K562 (cell line): ENCODE data around the gene PDE11A. TPM values are rescaled to one million over a fixed set of nuclear protein-coding genes. Genes with fewer than 3 reads are reported as not detected.

ENCODE experiments used
- ATF6 ChIP-seq: sonication (generic); formaldehyde crosslinking; IDR thresholded peaks from 2 replicates; pipeline ENCODE4 v1.4.0; 2020; ENCODE audit warnings: mild to moderate bottlenecking, missing genetic modification reagents
- ETS2 ChIP-seq: IDR thresholded peaks from 2 replicates; pipeline ENCODE4 v1.6.1; 2016; ENCODE audit warnings: borderline replicate concordance, missing genetic modification characterization, mild to moderate bottlenecking, moderate library complexity, missing compliant biosample characterization; ENCODE audit not compliant: poor library complexity, severe bottlenecking
- ETV6 ChIP-seq, 3 experiments: fragments of 150-350 bp in 1 of 3; sonication (generic) in 1 of 3; formaldehyde crosslinking in 1 of 3; IDR thresholded peaks; 2 replicates each; pipeline versions ENCODE4 v1.6.1 to v1.8.0; 2014 to 2022; ENCODE audit warnings: borderline replicate concordance in 2 of 3, low read depth in 2 of 3, antibody characterized with exemption in 1 of 3, low read length in 1 of 3, mild to moderate bottlenecking in 1 of 3, missing genetic modification reagents in 1 of 3
- EZH2 ChIP-seq: IDR thresholded peaks from 2 replicates; pipeline ENCODE4 v1.6.1; 2012; ENCODE audit warnings: low read depth, mild to moderate bottlenecking, inconsistent platforms, low read length, borderline replicate concordance
- FOXA3 ChIP-seq, 2 experiments: fragments of 450-650 bp in 1 of 2; sonication (generic) in 1 of 2; formaldehyde crosslinking; IDR thresholded peaks in 1 of 2; conservative IDR thresholded peaks in 1 of 2; 2 replicates each; pipeline versions ENCODE4 v1.4.0 to v1.8.0; 2020 to 2022; ENCODE audit warnings: mild to moderate bottlenecking in 2 of 2, missing genetic modification reagents in 1 of 2
- FOXP4 ChIP-seq: sonication (generic); formaldehyde crosslinking; IDR thresholded peaks from 2 replicates; pipeline ENCODE4 v1.8.0; 2022; ENCODE audit warnings: mild to moderate bottlenecking, missing genetic modification reagents, borderline replicate concordance
- HDAC3 ChIP-seq: fragments of 450-650 bp; IDR thresholded peaks from 2 replicates; pipeline ENCODE4 v1.6.1; 2018; ENCODE audit warnings: borderline replicate concordance, mild to moderate bottlenecking, moderate library complexity; ENCODE audit not compliant: partially characterized antibody
- HSF4 ChIP-seq: fragments of 250-450 bp; sonication (Bioruptor Pico); IDR thresholded peaks from 2 replicates; pipeline ENCODE4 v2.1.2; 2022; ENCODE audit warnings: mild to moderate bottlenecking, moderate library complexity, borderline replicate concordance
- NONO ChIP-seq, 2 experiments: fragments of 200-400 bp in 1 of 2; fragments of 450-650 bp in 1 of 2; formaldehyde crosslinking in 1 of 2; IDR thresholded peaks; 2 replicates each; pipeline ENCODE4 v1.6.1; 2017; ENCODE audit warnings: low read depth in 2 of 2, mild to moderate bottlenecking in 2 of 2, moderate library complexity in 2 of 2, low read length in 1 of 2
- NR2C2 ChIP-seq, 2 experiments: fragments of 200-800 bp in 1 of 2; sonication (Bioruptor generic) in 1 of 2; sonication (generic) in 1 of 2; formaldehyde crosslinking in 1 of 2; IDR thresholded peaks; 2 replicates each; pipeline versions ENCODE4 v1.6.1 to v1.8.0; 2016 to 2022; ENCODE audit warnings: mild to moderate bottlenecking in 1 of 2, missing compliant biosample characterization in 1 of 2, missing genetic modification characterization in 1 of 2, missing genetic modification reagents in 1 of 2
- SMARCE1 ChIP-seq: fragments of 450-650 bp; IDR thresholded peaks from 2 replicates; pipeline ENCODE4 v1.7.1; 2016; ENCODE audit warnings: mild to moderate bottlenecking
- SNIP1 ChIP-seq: fragments of 450-650 bp; IDR thresholded peaks from 2 replicates; pipeline ENCODE4 v1.7.1; 2017; ENCODE audit warnings: low read depth, mild to moderate bottlenecking
- TFAP4 ChIP-seq: sonication (generic); formaldehyde crosslinking; IDR thresholded peaks from 2 replicates; pipeline ENCODE4 v1.8.0; 2022; ENCODE audit warnings: missing genetic modification reagents, mild to moderate bottlenecking, moderate library complexity, borderline replicate concordance
- TRIM25 ChIP-seq: fragments of 450-650 bp; IDR thresholded peaks from 2 replicates; pipeline ENCODE4 v1.7.0; 2016; ENCODE audit warnings: borderline replicate concordance
- ZNF586 ChIP-seq: fragments of 450-650 bp; formaldehyde crosslinking; conservative IDR thresholded peaks from 2 replicates; pipeline ENCODE4 v1.4.0; 2020; ENCODE audit warnings: mild to moderate bottlenecking, moderate library complexity
- ZNF707 ChIP-seq: fragments of 250-450 bp; sonication (Bioruptor Pico); conservative IDR thresholded peaks from 2 replicates; pipeline ENCODE4 v1.8.0; 2022; ENCODE audit warnings: inconsistent platforms, mild to moderate bottlenecking, moderate library complexity
- polyA plus RNA-seq, 8 experiments: library from polyadenylated mRNA; depleted of rRNA in 4 of 8; stranded (reverse) in 5 of 8; unstranded in 3 of 8; fragments of >200 nt; fragmentation: Nextera tagmentation in 2 of 8; fragmentation: Illumina TruSeq in 1 of 8; extraction: Ambion mirVana in 2 of 8; extraction: Trizol in 1 of 8; gene quantifications; 2 replicates each; pipeline versions ENCODE4 v1.2.1 to v1.2.3, GENCODE V29; 2011 to 2014; ENCODE audit warnings: inconsistent platforms in 1 of 8, missing spikeins in 1 of 8
- total RNA-seq, 7 experiments: library from RNA; depleted of rRNA in 6 of 7; stranded (reverse); fragments of >200 nt in 6 of 7; fragmentation: Illumina TruSeq in 2 of 7; extraction: Trizol in 2 of 7; gene quantifications; 2 replicates each; pipeline versions ENCODE4 v1.2.1 to v1.2.3, GENCODE V29; 2011 to 2021; ENCODE audit warnings: low replicate concordance in 1 of 7

The PDE11A gene
- total and polyA plus RNA-seq, 9 of the 15 experiments (the other 6 are each of a cell fraction or from before 2014, with no cell fraction given) = 3.2 to 22.1 (median 5.7) TPM

- TF ChIP-seq ZNF586 (CRISPR knock-in tag) (no peak), ZNF707 (CRISPR knock-in tag) (peak; percentile 38; the same call in 1 of the 2 replicates), ETS2 (tag) (no peak), SMARCE1 (no peak), HSF4 (CRISPR knock-in tag) (0 out of 2 replicates have a peak, but pooled peaks have one; percentile 6), ATF6 (CRISPR knock-in tag) (peak; percentile 78; the same call in 1 of the 2 replicates), FOXP4 (CRISPR knock-in tag) (peak; percentile 82; the same call in 1 of the 2 replicates), NR2C2 (CRISPR knock-in tag; IDR thresholded peaks at IDR 0.05) (peak; percentile 91), NR2C2 (tag; IDR thresholded peaks at IDR 0.05) (peak; percentile 99), HDAC3 (no peak), FOXA3 (CRISPR knock-in tag; conservative IDR thresholded peaks at IDR 0.05 in 1 of 2, IDR thresholded peaks at IDR 0.05 in 1 of 2) (peak in 1 of 2 experiments; percentile 70; a peak in 2 of 4 replicates), TRIM25 (no peak), NONO (IDR thresholded peaks at IDR 0.05; ENCODE audit: low read depth in 2 of 2, low read length in 1 of 2) (peak in 1 of 2 experiments; percentile 27; a peak in 1 of 4 replicates), SNIP1 (no peak), TFAP4 (CRISPR knock-in tag) (peak; percentile 90; the same call in 1 of the 2 replicates), ETV6 (IDR thresholded peaks at IDR 0.05; ENCODE audit: borderline replicate concordance in 1 of 2, low read depth in 2 of 2, low read length in 1 of 2) (no peak), ETV6 (CRISPR knock-in tag; IDR thresholded peaks at IDR 0.05; ENCODE audit: borderline replicate concordance) (no peak), EZH2 (no peak)
These were observed 454.0 kb downstream of the PDE11A start (continued) for GRCh38 chr2:177618255-177619253.
